Activated naive CD8-positive, alpha-beta T cell treated with anti-CD3 and anti-CD28 coated beads, Interleukin-2, amount 10 ng/mL, durations not matched to agents 7 days and 5 days (primary cell): Measurements from ENCODE around the gene TNS3. TPM values are rescaled to one million over a fixed set of nuclear protein-coding genes. Genes with fewer than 3 reads are reported as not detected.

Source experiments
- ATAC-seq: fragments of 150-1000 bp; cut with Tn5 transposase; one replicate; pipeline ENCODE4 v1.10.0; 2021; ENCODE audit warnings: low read depth, moderate library complexity
- POLR2A ChIA-PET: fragments of 350-600 bp; sonication (Branson Sonifier 250); formaldehyde crosslinking; loops from one replicate; lab custom pipeline; 2021; ENCODE audit warnings: antibody characterized with exemption; lab: Charles Lee
- DNase-seq: peaks from one replicate; pipeline ENCODE4 v3.0.0; 2021
- H3K27ac Mint-ChIP-seq: one replicate; pipeline ENCODE4 v1.8.0; 2022; ENCODE audit warnings: mild to moderate bottlenecking, mixed read lengths
- H3K27me3 Mint-ChIP-seq: one replicate; pipeline ENCODE4 v1.8.0; 2022; ENCODE audit warnings: mild to moderate bottlenecking, moderate library complexity, mixed read lengths
- H3K36me3 Mint-ChIP-seq: one replicate; pipeline ENCODE4 v1.8.0; 2021; ENCODE audit warnings: mild to moderate bottlenecking, mixed read lengths
- H3K4me1 Mint-ChIP-seq: one replicate; pipeline ENCODE4 v1.8.0; 2021; ENCODE audit warnings: mixed read lengths
- H3K4me3 Mint-ChIP-seq: one replicate; pipeline ENCODE4 v1.8.0; 2022; ENCODE audit warnings: mild to moderate bottlenecking, moderate library complexity, mixed read lengths
- H3K9me3 Mint-ChIP-seq: one replicate; pipeline ENCODE4 v1.8.0; 2021; ENCODE audit warnings: mixed read lengths
- total RNA-seq, 2 experiments: library from RNA; stranded (reverse); gene quantifications; one replicate each; pipeline ENCODE4 v1.2.3, GENCODE V29; 2021

Gene TNS3
- total RNA-seq, 2 experiments from 2014 or later, result 1.1 to 2.0 TPM

DNA sequence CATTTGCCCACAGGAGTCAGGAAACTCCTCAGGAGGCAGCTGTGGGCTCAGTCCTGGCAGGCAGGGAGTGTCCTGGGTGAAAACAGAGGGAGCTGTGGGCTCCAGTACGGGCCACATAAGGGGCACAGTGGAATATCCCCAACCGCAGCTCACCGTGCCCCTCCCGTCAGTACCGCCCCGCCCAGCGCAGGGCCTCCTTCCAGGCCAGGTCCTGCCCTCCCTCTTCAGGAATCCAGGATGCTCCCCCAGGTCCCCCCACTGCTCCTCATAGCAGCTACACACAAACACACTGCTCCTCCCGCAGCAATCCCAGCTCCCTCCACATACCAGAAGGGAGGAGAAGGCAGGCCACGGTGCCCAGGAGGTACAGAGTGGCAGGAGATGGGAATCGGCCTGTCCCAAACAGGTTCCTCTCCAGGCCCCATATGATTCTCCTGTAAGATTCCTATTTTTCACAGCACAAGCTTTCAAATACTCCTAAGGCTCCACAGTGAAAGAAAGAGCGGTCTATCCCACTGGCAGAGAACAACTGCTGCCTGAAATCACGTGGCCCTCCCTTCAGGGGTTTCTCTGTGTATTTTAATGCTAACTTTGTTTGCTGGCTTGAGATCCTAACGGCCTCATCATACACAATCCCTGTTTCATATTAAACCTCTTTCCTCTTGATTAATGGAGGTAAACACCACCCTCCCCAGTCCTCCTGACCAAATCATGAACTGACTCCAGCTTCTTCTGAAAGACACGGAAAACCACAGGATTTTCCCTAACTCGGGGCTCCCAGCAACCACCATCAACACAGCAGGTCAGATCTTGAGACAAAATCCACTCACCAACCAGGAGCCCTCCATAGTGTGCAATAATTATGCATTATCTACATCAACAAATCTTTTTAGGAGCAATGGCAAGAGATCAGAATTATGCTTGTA, 178.7 kb downstream of the TNS3 start:
- ATAC-seq (no peak), DNase-seq (no peak)
- Mint-ChIP-seq H3K27ac (no peak overlapping the region), H3K9me3 (no peaks in the 10 kb centered on the region), H3K4me3 (no peak overlapping the region), H3K27me3 (peaks cover 4% of the 10 kb centered on the region), H3K36me3 (no peaks in the 10 kb centered on the region), H3K4me1 (peaks cover 4% of the 10 kb centered on the region)
- POLR2A ChIA-PET, result no interaction called here

DNA sequence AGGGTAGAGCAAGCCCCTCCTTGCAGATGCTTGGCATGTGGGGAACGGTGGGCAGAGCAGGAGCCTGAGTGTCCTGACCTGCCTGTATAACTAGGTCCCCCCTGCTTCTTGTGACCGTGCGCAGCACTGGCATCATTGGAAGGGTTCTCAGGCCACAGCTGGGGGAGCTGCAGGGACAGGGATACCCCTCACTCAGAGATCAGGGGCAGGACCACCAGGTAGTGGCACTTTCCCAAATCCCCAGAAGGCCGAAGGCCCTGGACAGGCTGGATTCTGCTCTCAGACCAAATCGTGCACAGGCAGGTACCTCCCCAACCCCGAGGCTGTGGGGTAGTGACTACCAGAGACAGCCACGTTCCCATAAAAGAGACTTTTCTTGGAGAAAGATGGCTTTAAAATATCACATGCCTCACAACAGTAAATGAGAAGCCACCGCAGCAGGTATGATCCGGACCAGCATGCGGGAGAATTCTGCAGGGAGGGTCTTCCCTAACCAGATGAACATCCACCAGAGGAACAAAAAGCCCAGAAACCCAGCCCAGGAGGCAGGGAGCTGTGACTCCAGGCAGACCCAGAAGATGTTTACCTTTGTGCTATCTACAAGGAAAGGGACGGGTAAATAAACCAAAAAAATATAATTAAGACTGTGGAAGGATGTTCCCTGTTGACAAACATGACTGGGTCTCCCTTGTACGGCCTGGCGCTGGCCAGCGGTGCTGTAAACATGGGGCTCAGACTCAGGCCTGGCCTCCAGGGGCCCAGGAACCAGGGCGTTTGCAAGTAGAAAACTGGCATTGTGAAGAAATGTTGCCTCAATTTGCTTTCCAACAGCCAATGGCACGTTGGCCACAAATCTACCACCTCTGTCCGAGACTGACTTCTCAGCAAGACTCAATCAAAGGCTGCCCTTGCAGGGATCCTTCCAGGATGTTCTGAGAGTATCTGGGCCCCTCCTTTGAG, 180.0 kb downstream of the TNS3 start:
- H3K4me1 Mint-ChIP-seq, result peaks cover 4% of the 10 kb centered on the region
- POLR2A ChIA-PET, result no interaction called here
- no peaks in the 10 kb centered on the region for H3K9me3 Mint-ChIP-seq
- peaks cover 4% of the 10 kb centered on the region for H3K27me3 Mint-ChIP-seq
- no peaks in the 10 kb centered on the region for H3K36me3 Mint-ChIP-seq
- DNase-seq, result no peak
- ATAC-seq, result no peak
- no peak overlapping the region for H3K4me3 Mint-ChIP-seq
- no peak overlapping the region for H3K27ac Mint-ChIP-seq

- no peak for ATAC-seq
- peaks cover 4% of the 10 kb centered on the region for H3K4me1 Mint-ChIP-seq
- H3K27me3 Mint-ChIP-seq, result peaks cover 8% of the 10 kb centered on the region
- no peak for DNase-seq
- H3K27ac Mint-ChIP-seq, result no peak overlapping the region
- POLR2A ChIA-PET, result no interaction called here
- no peaks in the 10 kb centered on the region for H3K36me3 Mint-ChIP-seq
- no peak overlapping the region for H3K4me3 Mint-ChIP-seq
- H3K9me3 Mint-ChIP-seq, result no peaks in the 10 kb centered on the region
Observed at GRCh38 chr7:47400741-47401206, 181.1 kb downstream of the TNS3 start.

GRCh38 chr7:47400001-47400400, 181.9 kb downstream of the TNS3 start:
- Mint-ChIP-seq H3K36me3 (no peaks in the 10 kb centered on the region), H3K27ac (no peak overlapping the region), H3K9me3 (no peaks in the 10 kb centered on the region), H3K4me3 (no peak overlapping the region), H3K4me1 (peaks cover 4% of the 10 kb centered on the region), H3K27me3 (peaks cover 8% of the 10 kb centered on the region)
- POLR2A ChIA-PET, result no interaction called here
- ATAC-seq (no peak), DNase-seq (no peak)

GRCh38 chr7:47394751-47395252, 187.1 kb downstream of the TNS3 start:
- POLR2A ChIA-PET, result no interaction called here
- DNase-seq, result no peak
- Mint-ChIP-seq H3K27me3 (peaks cover 7% of the 10 kb centered on the region), H3K9me3 (no peaks in the 10 kb centered on the region), H3K4me1 (no peaks in the 10 kb centered on the region), H3K36me3 (no peaks in the 10 kb centered on the region), H3K27ac (no peak overlapping the region), H3K4me3 (no peak overlapping the region)
- ATAC-seq, result no peak

- ATAC-seq, result no peak
- POLR2A ChIA-PET, result no interaction called here
Observed at GRCh38 chr7:47394216-47394615, 187.7 kb downstream of the TNS3 start.

DNA sequence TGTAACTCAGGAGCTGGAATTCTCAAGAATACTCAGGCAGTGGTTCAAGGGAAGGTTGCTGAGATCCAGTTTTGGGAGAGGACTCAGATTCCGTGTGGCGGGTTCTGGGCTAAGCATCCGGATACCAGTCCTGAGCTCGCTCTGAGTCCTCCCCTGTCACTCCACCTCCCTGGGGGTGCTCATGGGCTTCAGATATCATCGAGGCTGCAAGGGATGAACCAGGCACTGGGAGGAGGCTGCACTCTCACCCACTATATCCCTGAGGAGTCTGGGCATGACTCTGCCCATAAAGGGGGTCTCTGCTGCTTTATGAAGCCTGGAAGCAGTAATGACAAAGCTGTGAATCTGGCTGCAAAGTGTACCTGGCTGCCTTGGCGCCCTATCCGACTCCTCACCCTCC, 188.5 kb downstream of the TNS3 start:
- Mint-ChIP-seq H3K4me3 (no peak overlapping the region), H3K9me3 (no peaks in the 10 kb centered on the region), H3K36me3 (no peaks in the 10 kb centered on the region), H3K27ac (no peak overlapping the region), H3K4me1 (no peaks in the 10 kb centered on the region), H3K27me3 (peaks cover 4% of the 10 kb centered on the region)
- DNase-seq (no peak), ATAC-seq (no peak)
- POLR2A ChIA-PET, result no interaction called here

More at GRCh38 chr7:47394216-47394615, 187.7 kb downstream of the TNS3 start:
- H3K36me3 Mint-ChIP-seq, result no peaks in the 10 kb centered on the region
- no peaks in the 10 kb centered on the region for H3K4me1 Mint-ChIP-seq
- peaks cover 6% of the 10 kb centered on the region for H3K27me3 Mint-ChIP-seq
- DNase-seq, result no peak
- H3K9me3 Mint-ChIP-seq, result no peaks in the 10 kb centered on the region
- no peak overlapping the region for H3K27ac Mint-ChIP-seq
- H3K4me3 Mint-ChIP-seq, result no peak overlapping the region

DNA sequence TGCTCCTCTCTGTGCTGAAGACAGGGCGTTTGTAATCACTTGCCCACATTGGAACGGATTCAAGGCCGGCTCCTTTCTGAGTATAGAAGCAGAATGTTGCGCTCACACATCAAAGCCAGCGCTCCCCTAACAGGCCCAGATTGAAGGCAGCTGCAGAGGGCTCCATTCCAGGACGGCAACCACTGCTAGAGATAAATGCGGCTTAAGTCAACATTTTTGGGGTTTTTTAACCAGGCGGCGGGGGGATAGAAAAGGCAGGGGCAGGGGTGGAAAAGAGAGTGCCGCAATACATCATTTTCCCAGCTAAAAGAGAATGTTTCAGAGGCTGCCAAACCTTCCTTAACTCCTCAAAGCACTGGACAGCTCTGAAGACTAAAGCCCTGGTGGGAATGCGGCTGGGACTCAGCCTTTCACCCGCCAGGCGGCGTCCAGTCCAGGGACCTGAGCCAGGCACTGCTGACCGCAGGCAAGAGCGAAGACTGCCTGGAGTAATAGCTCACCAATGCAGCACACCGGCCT, 189.6 kb downstream of the TNS3 start:
- Mint-ChIP-seq H3K4me3 (no peak overlapping the region), H3K36me3 (no peaks in the 10 kb centered on the region), H3K27ac (no peak overlapping the region), H3K9me3 (no peaks in the 10 kb centered on the region), H3K27me3 (peaks cover 4% of the 10 kb centered on the region), H3K4me1 (no peaks in the 10 kb centered on the region)
- no peak for ATAC-seq
- DNase-seq, result no peak
- POLR2A ChIA-PET, result no interaction called here

GRCh38 chr7:47391726-47392125, 190.2 kb downstream of the TNS3 start:
- H3K27me3 Mint-ChIP-seq, result peaks cover 4% of the 10 kb centered on the region

DNA sequence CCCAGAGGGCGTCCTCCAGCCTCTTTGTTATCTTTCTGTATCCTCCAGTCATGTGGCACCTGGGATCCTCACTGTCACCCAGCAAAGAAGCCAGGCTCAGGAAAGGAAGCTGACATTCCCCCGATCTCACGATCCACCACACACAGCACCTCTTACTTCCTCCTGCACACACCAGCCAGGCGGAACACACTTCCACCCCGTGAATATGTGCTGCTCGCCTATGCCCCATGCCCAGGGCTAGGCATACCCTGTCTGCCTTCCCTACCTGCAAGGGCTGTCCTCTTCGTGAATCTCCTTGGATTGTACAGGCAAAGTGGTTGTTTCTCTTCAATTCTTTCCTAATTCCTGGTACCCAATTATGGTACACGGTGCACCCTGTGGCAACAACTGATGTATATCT, 191.0 kb downstream of the TNS3 start:
- ATAC-seq, result no peak
- Mint-ChIP-seq H3K36me3 (no peaks in the 10 kb centered on the region), H3K9me3 (no peaks in the 10 kb centered on the region), H3K27me3 (no peaks in the 10 kb centered on the region), H3K4me3 (no peak overlapping the region), H3K4me1 (no peaks in the 10 kb centered on the region), H3K27ac (no peak overlapping the region)
- DNase-seq, result no peak
- POLR2A ChIA-PET, result no interaction called here

More at GRCh38 chr7:47391726-47392125, 190.2 kb downstream of the TNS3 start:
- ATAC-seq (no peak), DNase-seq (no peak)
- POLR2A ChIA-PET, result no interaction called here
- Mint-ChIP-seq H3K9me3 (no peaks in the 10 kb centered on the region), H3K36me3 (no peaks in the 10 kb centered on the region), H3K4me1 (no peaks in the 10 kb centered on the region), H3K4me3 (no peak overlapping the region), H3K27ac (no peak overlapping the region)

- Mint-ChIP-seq H3K4me3 (no peak overlapping the region), H3K36me3 (no peaks in the 10 kb centered on the region), H3K9me3 (no peaks in the 10 kb centered on the region), H3K27ac (no peak overlapping the region), H3K27me3 (no peaks in the 10 kb centered on the region), H3K4me1 (no peaks in the 10 kb centered on the region)
- no peak for ATAC-seq
- POLR2A ChIA-PET, result no interaction called here
- DNase-seq, result no peak
Observed at GRCh38 chr7:47389923-47390630, 191.8 kb downstream of the TNS3 start.

GRCh38 chr7:47389171-47389922, 192.6 kb downstream of the TNS3 start:
- DNase-seq, result no peak
- no peaks in the 10 kb centered on the region for H3K9me3 Mint-ChIP-seq
- no peak for ATAC-seq
- H3K4me3 Mint-ChIP-seq, result no peak overlapping the region
- no peak overlapping the region for H3K27ac Mint-ChIP-seq
- H3K4me1 Mint-ChIP-seq, result no peaks in the 10 kb centered on the region
- POLR2A ChIA-PET, result no interaction called here
- no peaks in the 10 kb centered on the region for H3K27me3 Mint-ChIP-seq
- H3K36me3 Mint-ChIP-seq, result no peaks in the 10 kb centered on the region
